C4-2B (cell line): ENCODE data around the gene AP2A2.

ENCODE experiments used
- ZFX ChIP-seq: fragments of 450-650 bp; IDR thresholded peaks from 2 replicates; pipeline ENCODE4 v1.6.1; 2017
- TF ChIP-seq, protein P1 (sequence below): fragments of 450-650 bp; conservative IDR thresholded peaks from 2 replicates; pipeline ENCODE4 v1.5.1; 2017; ENCODE audit warnings: mild to moderate bottlenecking

DNA sequence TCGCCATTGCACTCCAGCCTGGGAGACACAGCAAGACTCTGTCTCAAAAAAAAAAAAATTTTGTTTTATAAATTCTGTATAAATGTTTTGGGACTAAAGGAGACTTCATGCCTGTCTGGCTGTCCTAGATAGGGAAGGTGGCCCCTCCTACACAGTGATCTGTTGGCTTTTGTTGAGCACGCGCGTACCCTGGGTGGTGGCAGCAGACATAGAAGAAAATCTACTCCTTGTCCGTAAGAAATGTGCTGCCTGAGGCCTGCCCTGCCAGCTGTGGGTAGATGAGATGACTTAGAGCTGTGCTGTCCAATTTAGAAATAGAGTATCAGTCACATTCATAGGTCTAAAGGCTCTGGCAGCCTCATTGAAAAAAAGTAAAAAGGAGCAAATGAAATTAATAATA is 37.0 kb downstream of the AP2A2 start:
- TF ChIP-seq, protein P1, sequence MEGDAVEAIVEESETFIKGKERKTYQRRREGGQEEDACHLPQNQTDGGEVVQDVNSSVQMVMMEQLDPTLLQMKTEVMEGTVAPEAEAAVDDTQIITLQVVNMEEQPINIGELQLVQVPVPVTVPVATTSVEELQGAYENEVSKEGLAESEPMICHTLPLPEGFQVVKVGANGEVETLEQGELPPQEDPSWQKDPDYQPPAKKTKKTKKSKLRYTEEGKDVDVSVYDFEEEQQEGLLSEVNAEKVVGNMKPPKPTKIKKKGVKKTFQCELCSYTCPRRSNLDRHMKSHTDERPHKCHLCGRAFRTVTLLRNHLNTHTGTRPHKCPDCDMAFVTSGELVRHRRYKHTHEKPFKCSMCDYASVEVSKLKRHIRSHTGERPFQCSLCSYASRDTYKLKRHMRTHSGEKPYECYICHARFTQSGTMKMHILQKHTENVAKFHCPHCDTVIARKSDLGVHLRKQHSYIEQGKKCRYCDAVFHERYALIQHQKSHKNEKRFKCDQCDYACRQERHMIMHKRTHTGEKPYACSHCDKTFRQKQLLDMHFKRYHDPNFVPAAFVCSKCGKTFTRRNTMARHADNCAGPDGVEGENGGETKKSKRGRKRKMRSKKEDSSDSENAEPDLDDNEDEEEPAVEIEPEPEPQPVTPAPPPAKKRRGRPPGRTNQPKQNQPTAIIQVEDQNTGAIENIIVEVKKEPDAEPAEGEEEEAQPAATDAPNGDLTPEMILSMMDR = no peak
- no peak for TF ChIP-seq ZFX
